HG02798 (cell line): Measurements from ENCODE around the gene ZNF280C.

Experiments
- ATAC-seq: cut with Tn5 transposase; IDR thresholded peaks from one replicate; pipeline ENCODE4 v1.9.1; 2021; ENCODE audit warnings: mild to moderate bottlenecking; ENCODE audit not compliant: unreplicated experiment, poor library complexity

Gene ZNF280C

GRCh38 chrX:130158311-130158710, 110.4 kb downstream of the ZNF280C start:
- no peak for ATAC-seq

GRCh38 chrX:130155564-130155963, 113.1 kb downstream of the ZNF280C start:
- no peak for ATAC-seq
